T-helper 1 cell treated with Interleukin-12 subunit alpha and Interleukin-12 subunit beta and Interleukin-4 antibody, amounts not matched to agents 30 μg/mL and 1 μg/mL, for 36 hours (primary cell): ENCODE results near the gene SPP2.
A peak's percentile ranks its signal among the peaks of the same experiment; 100 is the strongest.

Experiments
- H3K27ac Mint-ChIP-seq: one replicate; pipeline ENCODE4 v1.8.0; 2021; ENCODE audit warnings: mild to moderate bottlenecking, mixed read lengths
- H3K27me3 Mint-ChIP-seq: one replicate; pipeline ENCODE4 v1.8.0; 2021; ENCODE audit warnings: low read depth, mixed read lengths
- H3K36me3 Mint-ChIP-seq: one replicate; pipeline ENCODE4 v1.8.0; 2021; ENCODE audit warnings: low read depth, mixed read lengths
- H3K4me1 Mint-ChIP-seq: one replicate; pipeline ENCODE4 v1.8.0; 2021; ENCODE audit warnings: low read depth, mixed read lengths
- H3K4me3 Mint-ChIP-seq: one replicate; pipeline ENCODE4 v1.8.0; 2021; ENCODE audit warnings: mild to moderate bottlenecking, moderate library complexity, mixed read lengths
- H3K9me3 Mint-ChIP-seq: one replicate; pipeline ENCODE4 v1.8.0; 2021; ENCODE audit warnings: mixed read lengths

The SPP2 gene

DNA sequence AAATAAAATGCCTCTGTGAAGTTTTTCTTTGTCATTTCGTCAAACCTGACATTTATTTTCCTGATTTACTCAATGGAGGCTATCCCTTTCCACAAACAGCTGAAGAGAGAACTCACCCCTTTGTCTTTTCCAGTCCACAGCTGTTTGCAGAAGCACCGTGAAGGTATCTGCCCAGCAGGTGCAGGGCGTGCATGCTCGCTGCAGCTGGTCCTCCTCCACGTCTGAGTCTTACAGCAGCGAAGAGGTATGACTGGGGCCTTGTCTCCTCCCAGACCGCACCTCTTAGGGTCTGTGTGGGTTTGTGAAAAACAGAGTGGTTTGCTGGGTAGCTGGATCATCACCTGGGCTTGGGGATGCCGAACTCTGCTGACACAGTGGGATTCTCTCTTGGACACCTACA is 9.7 kb downstream of the SPP2 start:
- Mint-ChIP-seq H3K27ac (no peak overlapping the region), H3K9me3 (no peaks in the 10 kb centered on the region), H3K4me1 (peaks cover 2% of the 10 kb centered on the region)

DNA sequence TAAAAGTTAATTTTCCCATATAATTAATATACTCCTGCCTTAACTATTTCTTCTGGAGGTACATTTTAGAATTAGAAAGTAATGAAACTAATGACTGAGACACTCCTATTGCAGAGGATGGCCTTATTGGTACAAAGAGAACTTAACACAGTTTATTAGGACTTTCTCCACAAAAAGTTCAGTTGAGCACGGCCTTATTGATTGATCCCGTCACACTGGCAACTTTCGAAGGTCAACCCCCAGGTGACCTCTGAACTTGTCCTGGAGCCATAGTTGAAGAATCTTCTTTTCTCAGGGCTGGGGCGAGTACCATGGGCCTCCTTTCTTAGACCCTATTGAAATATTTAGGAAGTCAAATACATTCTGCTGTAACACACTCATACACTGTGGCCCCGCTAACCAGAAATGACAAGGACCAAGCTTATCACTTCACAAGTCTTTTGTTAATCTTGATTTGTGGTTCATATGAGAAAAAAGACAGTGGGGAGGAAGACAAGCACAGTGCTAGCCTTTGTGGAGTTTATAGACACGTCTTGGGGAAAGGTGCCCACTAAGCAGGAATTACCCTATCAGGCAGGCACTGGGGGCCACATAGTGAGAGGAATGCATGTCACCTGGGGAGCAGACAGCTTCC is 11.2 kb downstream of the SPP2 start:
- Mint-ChIP-seq H3K27ac (no peak overlapping the region), H3K4me3 (no peak overlapping the region), H3K9me3 (no peaks in the 10 kb centered on the region), H3K36me3 (no peaks in the 10 kb centered on the region), H3K27me3 (peaks cover 48% of the 10 kb centered on the region), H3K4me1 (peaks cover 2% of the 10 kb centered on the region)

More for the DNA sequence above, 9.7 kb downstream of the SPP2 start:
- Mint-ChIP-seq H3K4me3 (no peak overlapping the region), H3K27me3 (peaks cover 47% of the 10 kb centered on the region), H3K36me3 (no peaks in the 10 kb centered on the region)

DNA sequence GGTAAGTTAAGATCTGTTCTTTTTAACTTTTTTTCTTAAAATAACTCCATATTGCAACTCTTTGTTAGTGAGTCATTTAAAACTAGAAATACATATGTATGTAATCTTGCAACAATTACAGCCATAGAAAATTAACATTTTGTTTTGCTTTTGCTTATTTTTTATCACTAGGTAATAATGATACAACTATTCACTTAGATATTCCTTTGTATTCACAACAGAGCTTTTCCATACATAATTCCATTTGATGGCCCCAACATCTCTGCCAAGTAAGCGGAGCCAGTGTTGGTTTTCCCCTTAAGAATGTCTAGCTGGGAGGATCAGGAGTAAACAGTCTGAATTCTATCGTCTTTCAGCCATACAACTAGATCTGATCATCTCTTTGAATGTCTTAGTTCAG is 16.1 kb downstream of the SPP2 start:
- H3K27ac Mint-ChIP-seq: no peak overlapping the region
- peaks cover 2% of the 10 kb centered on the region for H3K4me1 Mint-ChIP-seq
- H3K36me3 Mint-ChIP-seq: peaks cover 2% of the 10 kb centered on the region
- no peak overlapping the region for H3K4me3 Mint-ChIP-seq
- H3K27me3 Mint-ChIP-seq: peaks cover 38% of the 10 kb centered on the region
- H3K9me3 Mint-ChIP-seq: peaks cover 12% of the 10 kb centered on the region

DNA sequence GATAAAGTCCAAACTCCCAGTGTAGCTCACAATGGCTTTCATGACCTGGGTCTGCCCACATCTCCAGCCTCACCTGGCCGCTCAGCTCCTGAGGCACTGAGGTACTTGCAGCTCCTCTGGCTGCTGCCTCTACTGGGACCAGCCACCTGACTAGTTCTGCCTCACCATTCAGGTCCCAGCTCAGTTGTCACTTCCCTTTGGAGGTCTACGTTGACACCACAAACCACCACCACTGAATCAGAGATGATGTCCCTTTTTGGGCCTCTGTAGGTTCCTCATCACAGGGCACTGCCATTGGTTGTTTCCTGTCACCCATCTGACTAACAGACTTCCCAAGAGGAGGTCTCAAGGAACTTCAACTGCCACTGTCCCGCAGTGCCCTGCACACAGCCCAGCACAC is 21.2 kb downstream of the SPP2 start:
- H3K9me3 Mint-ChIP-seq: peaks cover 12% of the 10 kb centered on the region
- H3K27me3 Mint-ChIP-seq: peaks cover 23% of the 10 kb centered on the region
- peak overlapping the region; percentile 23 for H3K27ac Mint-ChIP-seq
- H3K36me3 Mint-ChIP-seq: peaks cover 2% of the 10 kb centered on the region
- H3K4me3 Mint-ChIP-seq: no peak overlapping the region
- no peaks in the 10 kb centered on the region for H3K4me1 Mint-ChIP-seq

DNA sequence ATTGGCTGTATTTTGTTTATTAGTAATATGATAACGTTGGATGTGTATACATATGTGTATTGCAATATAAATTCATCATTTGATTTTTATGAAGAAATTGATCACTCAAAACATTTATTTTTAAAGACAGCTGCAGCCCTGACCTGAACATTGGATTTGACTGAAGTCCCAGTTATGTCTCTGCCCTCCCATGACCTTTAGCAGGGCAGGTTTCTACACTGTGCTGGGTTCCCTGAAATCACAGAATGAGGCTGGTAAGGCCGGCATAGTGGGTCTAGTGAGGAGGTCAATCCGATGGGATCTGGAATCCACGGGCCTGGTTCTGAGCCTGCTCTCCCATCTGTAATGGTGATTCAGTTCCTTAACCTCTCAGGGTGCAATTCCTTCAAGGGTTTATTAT is 22.0 kb downstream of the SPP2 start:
- no peak overlapping the region for H3K27ac Mint-ChIP-seq
- no peak overlapping the region for H3K4me3 Mint-ChIP-seq
- no peaks in the 10 kb centered on the region for H3K4me1 Mint-ChIP-seq
- peaks cover 20% of the 10 kb centered on the region for H3K27me3 Mint-ChIP-seq
- H3K9me3 Mint-ChIP-seq: peaks cover 12% of the 10 kb centered on the region
- peaks cover 2% of the 10 kb centered on the region for H3K36me3 Mint-ChIP-seq

DNA sequence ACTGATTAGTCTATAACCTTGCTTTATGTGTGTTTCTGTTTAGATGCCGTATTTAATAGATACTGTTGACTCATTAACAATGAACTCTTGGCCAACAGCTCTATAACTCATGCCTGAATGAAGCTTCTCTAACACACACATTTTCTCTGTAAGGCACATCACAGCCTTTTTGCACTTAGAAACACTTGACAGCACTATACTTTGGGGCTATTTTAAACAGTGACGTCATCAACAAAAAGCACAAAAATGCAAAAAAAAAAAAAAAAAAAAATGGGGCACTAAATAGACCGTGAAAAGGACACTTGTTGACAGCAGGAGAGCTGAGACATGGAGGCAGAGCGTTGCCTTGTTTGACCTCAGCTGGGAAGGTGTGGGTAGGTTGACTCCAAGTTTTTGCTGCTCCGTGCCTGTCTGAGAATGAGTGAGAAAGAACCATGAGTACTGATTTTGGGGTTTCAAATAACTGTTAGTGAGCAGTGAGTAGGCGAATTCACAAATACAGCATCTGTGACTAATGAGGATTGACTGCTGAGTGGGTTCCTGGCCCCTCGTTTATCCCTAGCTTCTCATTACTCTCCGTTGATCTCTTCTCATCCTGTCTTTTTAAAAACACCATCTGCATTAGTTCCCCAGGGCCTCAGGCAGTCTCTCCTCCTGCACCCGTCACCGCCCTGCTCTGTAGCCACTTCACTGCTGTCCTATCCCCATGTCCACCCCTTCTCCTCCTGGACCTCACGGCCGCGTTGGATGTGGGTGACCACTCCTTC is 24.4 kb downstream of the SPP2 start:
- Mint-ChIP-seq H3K4me1 (no peaks in the 10 kb centered on the region), H3K4me3 (no peak overlapping the region), H3K27ac (no peak overlapping the region), H3K27me3 (peaks cover 12% of the 10 kb centered on the region), H3K9me3 (peaks cover 5% of the 10 kb centered on the region), H3K36me3 (no peaks in the 10 kb centered on the region)

DNA sequence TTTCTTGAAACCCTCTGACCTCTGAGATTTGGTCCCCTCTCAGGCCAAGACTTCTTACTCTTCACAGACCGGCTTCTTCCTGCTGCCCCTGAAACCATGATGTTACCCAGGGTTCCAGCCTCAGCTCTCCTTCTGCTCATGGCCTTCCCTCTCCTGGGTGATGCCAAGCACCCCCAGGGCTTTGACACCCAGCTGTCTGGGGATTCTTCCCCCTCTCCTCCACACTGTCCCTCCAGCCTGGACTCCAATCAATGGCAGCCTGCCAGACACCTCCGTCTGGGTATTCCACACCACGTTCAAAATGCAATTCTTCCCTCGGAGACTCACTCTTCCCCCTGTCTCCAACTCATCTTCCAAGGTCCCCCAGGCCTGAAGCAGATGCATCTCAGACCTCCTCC is 25.0 kb downstream of the SPP2 start:
- Mint-ChIP-seq H3K36me3 (no peaks in the 10 kb centered on the region), H3K4me3 (no peak overlapping the region), H3K27me3 (peaks cover 12% of the 10 kb centered on the region), H3K4me1 (no peaks in the 10 kb centered on the region), H3K27ac (no peak overlapping the region), H3K9me3 (peaks cover 5% of the 10 kb centered on the region)

DNA sequence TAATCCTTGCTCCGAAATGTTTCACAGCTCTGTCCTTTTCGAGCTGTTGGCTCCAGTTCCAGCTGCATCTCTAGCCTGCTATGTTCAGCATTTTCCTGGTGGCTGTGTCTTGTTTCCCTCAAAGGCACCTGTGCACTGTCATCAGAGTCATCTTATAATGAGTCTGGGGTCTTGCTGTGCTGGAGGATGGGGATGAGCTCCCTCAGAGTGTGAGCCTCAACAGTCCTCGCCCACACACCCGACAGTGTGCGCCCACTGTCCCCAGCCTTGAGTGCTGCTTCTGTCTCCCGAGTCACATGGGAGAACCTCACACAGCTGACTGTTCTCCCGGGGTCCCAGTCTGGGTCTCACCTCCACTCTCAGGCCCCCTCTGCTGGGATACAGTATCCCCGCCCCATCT is 25.4 kb downstream of the SPP2 start:
- H3K9me3 Mint-ChIP-seq: peaks cover 3% of the 10 kb centered on the region
- H3K4me3 Mint-ChIP-seq: no peak overlapping the region

DNA sequence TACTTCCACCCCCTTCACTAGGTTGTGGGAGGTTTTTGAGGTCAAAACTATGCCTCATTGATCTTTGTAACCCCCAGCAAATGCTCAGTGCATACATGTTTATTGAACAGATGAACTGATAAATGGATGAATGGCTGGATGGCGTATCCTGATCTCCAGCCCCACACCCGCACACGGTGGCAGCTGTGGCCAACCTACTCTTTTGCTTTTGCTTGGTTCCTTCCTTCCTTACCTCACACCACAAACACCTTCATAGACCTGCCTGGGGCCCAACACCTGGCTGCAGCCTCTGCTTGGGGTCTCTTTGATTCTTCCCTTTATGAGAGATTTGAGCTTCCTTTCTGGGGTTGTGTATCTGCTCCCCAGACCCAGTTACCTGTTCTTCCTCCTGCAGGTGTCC is 25.9 kb downstream of the SPP2 start:
- Mint-ChIP-seq H3K4me3 (no peak overlapping the region), H3K4me1 (no peaks in the 10 kb centered on the region), H3K9me3 (peaks cover 4% of the 10 kb centered on the region), H3K36me3 (no peaks in the 10 kb centered on the region), H3K27ac (no peak overlapping the region), H3K27me3 (peaks cover 7% of the 10 kb centered on the region)

More for the DNA sequence above, 25.4 kb downstream of the SPP2 start:
- Mint-ChIP-seq H3K27me3 (peaks cover 9% of the 10 kb centered on the region), H3K4me1 (no peaks in the 10 kb centered on the region), H3K36me3 (no peaks in the 10 kb centered on the region), H3K27ac (no peak overlapping the region)

DNA sequence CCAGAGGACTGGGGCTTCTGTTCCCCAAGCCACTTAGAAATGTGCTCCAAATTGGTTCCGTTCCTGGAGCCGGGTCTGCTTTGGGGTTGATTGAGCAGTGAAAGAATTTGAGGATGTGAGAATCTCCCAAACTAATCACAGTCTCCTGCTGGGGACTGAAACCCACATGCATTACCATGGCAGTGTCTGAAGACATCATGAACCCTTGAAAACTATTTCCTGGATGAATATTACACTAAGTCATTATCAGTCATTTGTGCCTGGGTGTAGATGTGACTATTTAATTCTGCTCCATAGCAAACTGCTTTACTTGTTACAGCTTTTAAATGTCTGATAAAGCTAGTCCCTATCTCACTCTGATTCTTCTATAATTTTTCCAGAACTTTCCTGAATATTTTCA is 27.6 kb downstream of the SPP2 start:
- no peak overlapping the region for H3K27ac Mint-ChIP-seq
- peaks cover 11% of the 10 kb centered on the region for H3K27me3 Mint-ChIP-seq
- H3K9me3 Mint-ChIP-seq: peaks cover 4% of the 10 kb centered on the region
- H3K4me3 Mint-ChIP-seq: no peak overlapping the region
- H3K36me3 Mint-ChIP-seq: no peaks in the 10 kb centered on the region
- no peaks in the 10 kb centered on the region for H3K4me1 Mint-ChIP-seq

DNA sequence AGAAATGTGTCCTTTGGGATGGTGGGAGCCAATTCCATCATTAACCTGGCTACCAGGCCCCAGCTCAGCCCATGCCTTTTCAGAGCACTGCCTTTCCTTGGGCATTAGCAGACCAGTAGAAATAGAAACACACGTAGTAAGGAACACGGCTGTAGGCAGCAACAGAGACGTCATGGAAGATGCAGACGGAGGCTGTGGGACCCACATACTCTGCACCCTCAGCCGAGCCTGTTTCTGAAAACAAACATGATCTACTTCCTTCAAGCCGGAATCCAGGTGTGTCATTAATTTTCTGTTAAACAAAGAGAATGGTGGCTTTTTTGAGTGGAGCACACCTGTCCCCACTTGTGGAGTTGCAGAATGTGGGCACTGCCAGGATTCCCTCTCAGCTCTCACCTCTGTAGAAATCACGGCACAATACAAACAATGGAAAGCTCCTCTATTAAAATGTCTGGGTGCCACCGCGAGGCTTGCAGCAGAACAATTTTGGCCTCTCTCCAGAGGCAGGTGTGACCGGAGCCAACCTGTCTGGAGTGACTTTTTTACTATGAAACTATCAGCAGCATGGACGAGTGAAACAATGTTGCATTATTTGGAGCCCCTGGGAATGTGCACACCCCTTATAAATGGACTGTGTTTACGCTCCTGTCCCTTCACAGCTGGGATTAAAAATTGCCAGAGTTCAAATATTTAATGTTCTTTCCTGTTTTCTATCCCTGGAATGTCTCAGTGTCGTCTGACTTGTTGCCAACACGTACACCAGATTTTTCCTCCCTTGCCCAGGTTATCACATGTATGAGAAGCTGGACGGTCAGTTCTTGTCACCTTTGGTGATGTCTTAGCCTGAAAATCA is 31.7 kb downstream of the SPP2 start:
- Mint-ChIP-seq H3K36me3 (no peaks in the 10 kb centered on the region), H3K27ac (no peak overlapping the region), H3K9me3 (peaks cover 4% of the 10 kb centered on the region), H3K4me3 (no peak overlapping the region), H3K4me1 (no peaks in the 10 kb centered on the region), H3K27me3 (peaks cover 37% of the 10 kb centered on the region)

DNA sequence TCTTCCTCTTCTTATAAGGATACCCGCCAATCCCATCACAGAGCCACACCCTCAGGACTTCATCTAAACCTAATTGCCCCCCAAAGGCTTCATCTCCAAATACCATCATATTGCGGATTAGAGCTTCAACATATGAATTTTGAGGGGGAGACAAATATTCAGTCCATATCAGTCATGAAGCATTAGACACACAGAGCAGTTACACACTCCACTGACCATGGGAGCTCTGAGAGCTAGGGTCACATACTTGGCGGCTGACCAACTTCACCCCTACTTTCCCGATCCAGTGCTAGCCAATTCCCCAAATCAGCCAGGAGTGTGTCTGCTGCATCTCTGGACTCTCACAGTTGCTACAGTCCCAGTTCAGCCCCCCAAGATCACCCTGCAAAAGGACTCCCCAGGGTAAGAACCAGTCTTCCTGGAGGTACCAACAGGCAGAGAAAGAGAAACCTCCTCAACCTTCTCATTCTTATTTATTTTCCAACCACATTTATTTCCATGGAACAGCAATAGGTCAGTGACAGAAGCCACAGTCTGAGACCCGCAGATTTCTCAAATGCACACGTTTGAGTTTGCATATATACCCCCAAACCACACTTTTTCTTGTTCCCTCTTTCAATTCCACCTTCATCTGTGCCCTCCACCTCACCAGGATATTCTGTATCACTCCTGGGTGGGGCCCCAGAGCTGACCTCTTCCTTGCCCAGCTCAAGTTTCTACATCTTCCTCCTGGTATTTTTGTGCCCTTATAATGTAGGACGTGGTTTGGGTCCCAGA is 33.3 kb downstream of the SPP2 start:
- Mint-ChIP-seq H3K9me3 (peaks cover 8% of the 10 kb centered on the region), H3K4me1 (no peaks in the 10 kb centered on the region), H3K27ac (no peak overlapping the region), H3K27me3 (peaks cover 48% of the 10 kb centered on the region), H3K36me3 (no peaks in the 10 kb centered on the region), H3K4me3 (no peak overlapping the region)

DNA sequence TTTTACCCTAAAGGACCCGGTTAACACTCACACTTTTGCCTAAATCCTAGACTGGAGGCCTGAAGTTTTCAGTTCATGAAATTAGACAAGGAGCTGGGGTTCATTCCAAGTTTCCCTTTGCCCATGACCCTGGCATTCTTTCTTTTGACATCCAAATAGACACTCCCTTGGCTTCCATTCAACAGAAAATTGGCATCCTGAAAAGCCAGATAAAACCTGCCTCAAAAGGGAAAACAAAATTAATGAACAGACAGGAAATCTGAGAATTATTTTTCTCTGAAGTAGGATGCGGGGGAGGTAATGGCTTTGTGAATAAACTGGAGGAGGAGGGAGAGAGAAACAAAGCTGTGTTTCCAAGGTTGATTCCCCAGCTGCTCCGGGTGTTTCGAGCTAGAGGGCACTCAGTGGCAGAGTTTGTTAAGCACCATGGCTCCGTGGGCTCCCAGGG is 41.0 kb downstream of the SPP2 start:
- no peak overlapping the region for H3K27ac Mint-ChIP-seq
- H3K27me3 Mint-ChIP-seq: peaks cover 38% of the 10 kb centered on the region
- H3K4me3 Mint-ChIP-seq: no peak overlapping the region
- H3K9me3 Mint-ChIP-seq: peaks cover 4% of the 10 kb centered on the region
- no peaks in the 10 kb centered on the region for H3K4me1 Mint-ChIP-seq
- no peaks in the 10 kb centered on the region for H3K36me3 Mint-ChIP-seq

DNA sequence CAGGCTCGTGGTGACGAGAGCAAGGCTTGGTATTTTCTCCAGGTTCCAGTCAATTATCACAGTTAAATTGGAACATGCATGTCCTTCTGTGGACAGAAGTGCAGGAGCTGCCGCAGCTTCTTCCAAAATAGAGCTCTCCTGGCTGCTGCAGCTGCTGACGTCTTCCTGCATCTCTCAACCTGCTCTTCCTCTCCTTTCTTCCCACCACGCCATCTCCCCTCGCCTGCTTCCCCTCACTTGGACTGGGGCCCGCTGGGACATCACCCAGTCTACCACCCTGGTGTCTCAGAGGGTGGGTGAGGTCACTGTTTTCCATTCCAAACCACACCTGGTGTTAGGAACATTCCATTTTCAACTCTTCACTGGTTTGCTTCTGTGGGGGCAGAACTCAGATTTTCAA is 41.4 kb downstream of the SPP2 start:
- peaks cover 4% of the 10 kb centered on the region for H3K9me3 Mint-ChIP-seq
- H3K27me3 Mint-ChIP-seq: peaks cover 34% of the 10 kb centered on the region
- no peaks in the 10 kb centered on the region for H3K4me1 Mint-ChIP-seq
- H3K27ac Mint-ChIP-seq: no peak overlapping the region
- no peak overlapping the region for H3K4me3 Mint-ChIP-seq
- no peaks in the 10 kb centered on the region for H3K36me3 Mint-ChIP-seq
